ENCODE results near the gene MEGF6.

Gene MEGF6

DNA sequence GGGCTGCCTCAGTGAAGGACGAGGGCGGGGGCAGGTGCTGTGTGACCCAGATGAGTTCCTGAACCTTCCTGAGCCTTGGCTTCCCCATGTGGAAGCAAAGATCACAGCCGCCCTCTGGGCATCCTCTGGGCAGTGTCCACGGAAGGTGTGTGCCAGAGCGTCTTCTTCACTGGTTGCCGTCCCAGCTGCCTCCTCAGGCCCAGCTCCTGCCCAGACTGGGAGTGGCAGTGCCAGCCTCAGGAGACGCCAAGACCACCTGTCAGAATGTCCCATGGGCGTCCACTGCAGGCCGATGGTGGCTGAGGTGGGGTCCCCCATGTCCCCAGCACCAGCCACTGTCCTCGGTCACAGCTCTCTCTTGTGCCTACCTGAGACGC is 146.7 kb downstream of the MEGF6 start:
- H3K4me1 ChIP-seq (ENCODE audit: control insufficient read depth in 2 of 2, insufficient read depth in 2 of 2, low read length in 2 of 2): peaks cover 16 to 21% of the 10 kb centered on the region in 2 donors
- H3K9me3 ChIP-seq (ENCODE audit: control insufficient read depth in 2 of 2, low read length in 2 of 2): no peaks in the 10 kb centered on the region
- H3K9ac ChIP-seq (ENCODE audit: low read depth in 1 of 2, low read length in 2 of 2): no peak overlapping the region
- H3K27me3 ChIP-seq (ENCODE audit: control insufficient read depth in 2 of 2, insufficient read depth in 2 of 2, low read length in 2 of 2): no peaks in the 10 kb centered on the region
- H3K27ac ChIP-seq (ENCODE audit: low read depth in 2 of 2, low read length in 2 of 2): no peak overlapping the region
- H3K36me3 ChIP-seq (ENCODE audit: control insufficient read depth in 2 of 2, insufficient read depth in 2 of 2, low read length in 2 of 2): peaks cover 6 to 18% of the 10 kb centered on the region in 2 donors
- H3K4me3 ChIP-seq (ENCODE audit: low read length in 2 of 2): no peak overlapping the region

DNA sequence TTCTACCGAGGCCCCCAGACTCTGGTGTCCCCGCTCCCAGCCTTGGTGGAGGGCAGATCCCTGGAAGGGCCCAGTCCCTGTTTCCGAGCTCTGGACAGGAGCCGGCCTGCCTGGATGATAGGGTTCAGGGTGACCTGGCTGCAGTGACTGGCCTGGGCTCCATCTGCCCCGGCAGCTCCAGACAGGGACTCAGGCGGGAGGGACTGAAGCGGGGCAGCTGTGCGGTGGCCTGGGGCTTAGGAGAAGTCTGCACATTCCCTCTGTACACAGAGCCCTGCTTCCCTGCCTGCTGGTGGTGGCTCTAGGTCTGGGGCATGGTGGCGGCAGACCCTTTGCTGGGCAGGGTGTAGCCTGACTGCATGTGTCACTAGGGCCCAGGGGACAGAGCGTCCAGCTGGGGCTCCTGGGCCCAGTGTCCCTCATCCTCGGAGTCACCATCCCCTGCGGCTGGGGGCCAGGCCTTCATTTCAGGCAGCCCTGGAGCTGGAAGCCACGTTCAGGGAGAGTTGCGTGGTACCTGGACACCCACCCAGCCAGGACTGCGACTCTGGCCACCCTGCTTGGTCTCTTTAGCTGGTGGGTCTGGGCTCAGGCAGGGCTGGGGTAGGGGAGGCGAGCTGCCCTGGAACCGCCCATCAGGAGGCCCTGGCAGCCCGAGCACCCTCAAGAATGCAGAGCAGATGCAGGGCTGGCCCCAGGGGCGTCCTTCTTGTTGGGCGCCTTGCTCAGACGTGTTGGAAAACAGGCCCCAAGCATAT is 147.2 kb downstream of the MEGF6 start:
- Histone ChIP-seq H3K27me3 (ENCODE audit: control insufficient read depth in 2 of 2, insufficient read depth in 2 of 2, low read length in 2 of 2) (no peaks in the 10 kb centered on the region), H3K36me3 (ENCODE audit: control insufficient read depth in 2 of 2, insufficient read depth in 2 of 2, low read length in 2 of 2) (peaks cover 5 to 14% of the 10 kb centered on the region in 2 donors), H3K27ac (ENCODE audit: low read depth in 2 of 2, low read length in 2 of 2) (no peak overlapping the region), H3K9ac (ENCODE audit: low read depth in 1 of 2, low read length in 2 of 2) (no peak overlapping the region), H3K4me1 (ENCODE audit: control insufficient read depth in 2 of 2, insufficient read depth in 2 of 2, low read length in 2 of 2) (peaks cover 21 to 26% of the 10 kb centered on the region in 2 donors), H3K9me3 (ENCODE audit: control insufficient read depth in 2 of 2, low read length in 2 of 2) (no peaks in the 10 kb centered on the region), H3K4me3 (ENCODE audit: low read length in 2 of 2) (no peak overlapping the region)

DNA sequence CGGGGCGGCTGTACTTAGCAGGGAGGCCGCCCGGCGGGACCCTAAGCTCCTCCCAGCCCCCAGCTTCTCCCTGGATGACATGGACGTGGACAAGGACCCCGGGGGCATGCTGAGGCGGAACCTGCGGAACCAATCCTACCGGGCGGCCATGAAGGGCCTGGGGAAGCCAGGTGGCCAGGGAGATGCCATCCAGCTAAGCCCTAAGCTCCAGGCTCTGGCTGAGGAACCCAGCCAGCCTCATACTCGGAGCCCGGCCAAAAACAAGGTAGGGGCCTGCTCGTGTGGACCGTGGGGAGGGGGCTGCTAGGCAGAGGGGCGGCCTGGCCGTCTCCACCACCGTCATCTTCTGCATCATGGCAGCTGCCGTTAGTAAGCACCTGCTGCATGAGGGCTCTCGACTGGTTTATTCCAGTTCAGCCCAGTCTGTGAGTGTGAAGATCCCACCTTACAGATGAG is 147.9 kb downstream of the MEGF6 start:
- H3K4me3 ChIP-seq (ENCODE audit: low read length in 2 of 2): no peak overlapping the region
- peaks cover 5 to 11% of the 10 kb centered on the region in 2 donors for H3K36me3 ChIP-seq (ENCODE audit: control insufficient read depth in 2 of 2, insufficient read depth in 2 of 2, low read length in 2 of 2)
- H3K9ac ChIP-seq (ENCODE audit: low read depth in 1 of 2, low read length in 2 of 2): no peak overlapping the region
- H3K4me1 ChIP-seq (ENCODE audit: control insufficient read depth in 2 of 2, insufficient read depth in 2 of 2, low read length in 2 of 2): peaks cover 28 to 33% of the 10 kb centered on the region in 2 donors
- H3K27ac ChIP-seq (ENCODE audit: low read depth in 2 of 2, low read length in 2 of 2): no peak overlapping the region
- no peaks in the 10 kb centered on the region for H3K27me3 ChIP-seq (ENCODE audit: control insufficient read depth in 2 of 2, insufficient read depth in 2 of 2, low read length in 2 of 2)
- H3K9me3 ChIP-seq (ENCODE audit: control insufficient read depth in 2 of 2, low read length in 2 of 2): no peaks in the 10 kb centered on the region

DNA sequence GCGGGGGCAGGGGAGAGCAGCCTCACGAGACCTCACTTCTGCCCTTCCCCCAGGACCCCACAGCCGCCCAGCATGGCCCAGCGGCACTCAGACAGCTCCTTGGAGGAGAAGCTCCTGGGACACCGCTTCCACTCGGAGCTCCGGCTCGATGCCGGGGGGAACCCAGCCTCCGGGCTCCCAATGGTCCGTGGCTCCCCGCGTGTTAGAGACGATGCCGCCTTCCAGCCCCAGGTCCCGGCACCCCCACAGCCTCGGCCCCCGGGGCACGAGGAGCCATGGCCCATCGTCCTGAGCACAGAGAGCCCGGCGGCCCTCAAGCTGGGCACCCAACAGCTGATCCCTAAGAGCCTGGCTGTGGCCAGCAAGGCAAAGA is 148.3 kb downstream of the MEGF6 start:
- Histone ChIP-seq H3K9me3 (ENCODE audit: control insufficient read depth in 2 of 2, low read length in 2 of 2) (no peaks in the 10 kb centered on the region), H3K36me3 (ENCODE audit: control insufficient read depth in 2 of 2, insufficient read depth in 2 of 2, low read length in 2 of 2) (peaks cover 5 to 11% of the 10 kb centered on the region in 2 donors)

DNA sequence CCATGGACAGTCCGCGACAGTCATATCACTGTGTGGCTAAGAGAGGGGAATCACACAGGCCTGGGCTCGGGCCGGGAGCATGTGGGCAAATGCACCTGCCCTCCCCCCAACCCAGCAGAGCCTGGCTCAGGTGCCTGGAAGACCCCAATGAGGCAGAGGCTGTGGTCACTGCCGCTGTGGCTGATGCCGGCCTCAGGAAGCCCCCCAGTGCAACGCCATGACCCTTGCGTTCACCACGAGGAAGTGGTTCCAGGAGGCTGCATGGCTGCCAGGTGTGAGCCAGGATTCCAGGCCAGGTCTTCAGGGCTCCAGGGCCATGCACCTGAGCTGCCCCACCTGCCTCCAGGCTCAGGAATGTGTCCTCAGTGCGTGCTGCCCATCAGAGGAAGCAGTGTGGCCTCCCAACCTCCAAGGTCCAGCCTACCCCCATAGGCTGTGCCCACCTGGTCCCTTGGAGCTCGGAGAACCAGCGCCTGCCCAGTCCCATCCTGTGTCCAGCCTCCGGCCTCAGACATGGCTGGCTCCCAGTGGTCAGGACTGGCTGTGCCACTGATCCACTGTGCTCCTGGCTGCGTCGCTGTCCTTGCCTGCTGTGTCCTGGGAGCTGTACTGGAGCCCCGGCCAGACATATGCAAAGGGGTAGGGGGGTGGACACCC is 148.8 kb downstream of the MEGF6 start:
- Histone ChIP-seq H3K27ac (ENCODE audit: low read depth in 2 of 2, low read length in 2 of 2) (no peak overlapping the region), H3K9ac (ENCODE audit: low read depth in 1 of 2, low read length in 2 of 2) (no peak overlapping the region), H3K4me3 (ENCODE audit: low read length in 2 of 2) (no peak overlapping the region), H3K9me3 (ENCODE audit: control insufficient read depth in 2 of 2, low read length in 2 of 2) (no peaks in the 10 kb centered on the region), H3K36me3 (ENCODE audit: control insufficient read depth in 2 of 2, insufficient read depth in 2 of 2, low read length in 2 of 2) (peaks cover 5 to 11% of the 10 kb centered on the region in 2 donors), H3K27me3 (ENCODE audit: control insufficient read depth in 2 of 2, insufficient read depth in 2 of 2, low read length in 2 of 2) (no peaks in the 10 kb centered on the region), H3K4me1 (ENCODE audit: control insufficient read depth in 2 of 2, insufficient read depth in 2 of 2, low read length in 2 of 2) (peaks cover 37 to 42% of the 10 kb centered on the region in 2 donors)

More for the DNA sequence above, 148.3 kb downstream of the MEGF6 start:
- Histone ChIP-seq H3K9ac (ENCODE audit: low read depth in 1 of 2, low read length in 2 of 2) (no peak overlapping the region), H3K27me3 (ENCODE audit: control insufficient read depth in 2 of 2, insufficient read depth in 2 of 2, low read length in 2 of 2) (no peaks in the 10 kb centered on the region), H3K4me3 (ENCODE audit: low read length in 2 of 2) (no peak overlapping the region), H3K4me1 (ENCODE audit: control insufficient read depth in 2 of 2, insufficient read depth in 2 of 2, low read length in 2 of 2) (peaks cover 32 to 37% of the 10 kb centered on the region in 2 donors), H3K27ac (ENCODE audit: low read depth in 2 of 2, low read length in 2 of 2) (no peak overlapping the region)

DNA sequence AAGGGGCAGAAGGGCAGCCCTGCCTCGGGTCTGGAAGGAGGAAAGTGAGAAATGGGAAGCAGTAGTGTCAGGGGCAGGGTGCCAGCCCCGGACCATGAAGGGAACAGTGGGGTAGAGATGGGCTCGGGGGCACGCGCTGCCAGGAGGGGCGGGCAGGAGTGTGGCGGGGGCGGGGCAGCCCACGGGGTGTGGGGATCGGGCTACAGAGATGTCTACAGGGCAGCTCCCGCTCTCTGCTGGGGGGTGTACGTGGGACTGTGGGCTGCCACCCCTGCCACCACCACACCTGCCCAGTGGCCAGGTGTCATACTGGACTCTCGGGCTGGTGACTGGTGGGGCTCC is 149.4 kb downstream of the MEGF6 start:
- Histone ChIP-seq H3K4me3 (ENCODE audit: low read length in 2 of 2) (no peak overlapping the region), H3K9me3 (ENCODE audit: control insufficient read depth in 2 of 2, low read length in 2 of 2) (no peaks in the 10 kb centered on the region), H3K36me3 (ENCODE audit: control insufficient read depth in 2 of 2, insufficient read depth in 2 of 2, low read length in 2 of 2) (peaks cover 5 to 11% of the 10 kb centered on the region in 2 donors), H3K27me3 (ENCODE audit: control insufficient read depth in 2 of 2, insufficient read depth in 2 of 2, low read length in 2 of 2) (no peaks in the 10 kb centered on the region), H3K4me1 (ENCODE audit: control insufficient read depth in 2 of 2, insufficient read depth in 2 of 2, low read length in 2 of 2) (peaks cover 43 to 48% of the 10 kb centered on the region in 2 donors), H3K27ac (ENCODE audit: low read depth in 2 of 2, low read length in 2 of 2) (peak overlapping the region; percentile 92 to 94), H3K9ac (ENCODE audit: low read depth in 1 of 2, low read length in 2 of 2) (peak overlapping the region in 1 of 2 donors; percentile 81)

DNA sequence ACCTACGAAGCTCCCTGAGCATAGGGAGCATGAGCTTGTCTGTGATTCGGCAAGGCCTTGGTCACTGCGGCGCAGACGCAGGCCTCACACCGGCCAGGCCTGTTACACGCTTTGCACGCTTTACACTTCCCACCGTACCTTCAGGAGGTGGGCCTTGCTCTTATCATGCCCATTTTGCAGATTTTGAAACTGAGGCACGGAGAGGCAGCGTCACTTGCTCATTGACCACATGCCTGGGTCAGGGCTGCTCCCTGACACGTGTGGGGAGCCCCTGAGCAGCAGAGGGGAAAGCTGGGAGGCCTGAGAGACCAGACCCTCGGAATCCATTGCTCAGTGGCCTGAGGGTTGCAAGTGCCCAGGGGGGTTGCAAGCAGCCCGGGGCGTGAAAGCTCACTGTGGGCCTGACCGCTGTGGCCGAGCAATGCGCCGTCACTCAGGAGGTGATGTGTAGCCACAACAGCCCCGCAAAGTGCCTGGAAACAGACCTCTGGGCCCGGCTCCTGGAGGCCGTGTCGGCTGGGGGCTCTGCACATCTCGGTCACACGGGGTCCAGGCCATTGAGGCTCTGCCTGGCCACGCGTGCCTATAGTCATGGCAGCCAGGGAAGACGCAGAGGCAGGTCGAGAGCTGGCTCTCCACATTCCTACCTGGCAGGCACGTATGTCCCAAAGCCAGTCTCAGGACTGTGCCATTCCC is 149.9 kb downstream of the MEGF6 start:
- H3K27ac ChIP-seq (ENCODE audit: low read depth in 2 of 2, low read length in 2 of 2): peak overlapping the region; percentile 92 to 94
- no peaks in the 10 kb centered on the region for H3K27me3 ChIP-seq (ENCODE audit: control insufficient read depth in 2 of 2, insufficient read depth in 2 of 2, low read length in 2 of 2)
- H3K9me3 ChIP-seq (ENCODE audit: control insufficient read depth in 2 of 2, low read length in 2 of 2): no peaks in the 10 kb centered on the region
- H3K36me3 ChIP-seq (ENCODE audit: control insufficient read depth in 2 of 2, insufficient read depth in 2 of 2, low read length in 2 of 2): peaks cover 2 to 11% of the 10 kb centered on the region in 2 donors
- H3K4me1 ChIP-seq (ENCODE audit: control insufficient read depth in 2 of 2, insufficient read depth in 2 of 2, low read length in 2 of 2): peaks cover 48 to 53% of the 10 kb centered on the region in 2 donors
- peak overlapping the region in 1 of 2 donors; percentile 81 for H3K9ac ChIP-seq (ENCODE audit: low read depth in 1 of 2, low read length in 2 of 2)
- H3K4me3 ChIP-seq (ENCODE audit: low read length in 2 of 2): no peak overlapping the region

DNA sequence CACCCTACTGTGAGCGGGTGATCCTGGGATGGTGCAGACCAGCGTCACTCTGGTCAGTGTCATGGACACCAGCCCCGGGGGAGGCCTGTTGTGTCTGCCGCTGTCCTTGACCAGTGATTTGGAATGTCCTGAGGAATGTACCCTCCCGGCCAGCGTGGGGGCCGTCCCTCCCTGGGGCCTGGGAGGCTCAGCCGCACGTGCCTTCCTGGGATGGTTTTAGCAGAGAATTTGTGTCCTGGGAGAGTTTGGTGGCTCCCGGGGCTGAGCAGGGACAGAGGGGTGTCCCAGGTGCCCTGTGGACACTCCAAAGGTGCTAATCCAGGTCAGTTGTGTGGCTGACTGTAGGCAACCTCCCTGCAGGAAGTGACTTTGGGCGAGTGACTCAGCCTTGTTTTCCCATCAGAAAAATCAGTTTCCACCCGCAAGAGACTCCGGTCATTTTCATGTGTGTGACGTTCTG is 150.6 kb downstream of the MEGF6 start:
- H3K27ac ChIP-seq (ENCODE audit: low read depth in 2 of 2, low read length in 2 of 2): peak overlapping the region; percentile 92 to 94
- H3K27me3 ChIP-seq (ENCODE audit: control insufficient read depth in 2 of 2, insufficient read depth in 2 of 2, low read length in 2 of 2): no peaks in the 10 kb centered on the region
- no peaks in the 10 kb centered on the region for H3K9me3 ChIP-seq (ENCODE audit: control insufficient read depth in 2 of 2, low read length in 2 of 2)
- H3K9ac ChIP-seq (ENCODE audit: low read depth in 1 of 2, low read length in 2 of 2): peak overlapping the region; percentile 38 to 81
- peaks cover 2 to 9% of the 10 kb centered on the region in 2 donors for H3K36me3 ChIP-seq (ENCODE audit: control insufficient read depth in 2 of 2, insufficient read depth in 2 of 2, low read length in 2 of 2)
- peak overlapping the region; percentile 31 to 38 for H3K4me3 ChIP-seq (ENCODE audit: low read length in 2 of 2)
- H3K4me1 ChIP-seq (ENCODE audit: control insufficient read depth in 2 of 2, insufficient read depth in 2 of 2, low read length in 2 of 2): peaks cover 54 to 60% of the 10 kb centered on the region in 2 donors

DNA sequence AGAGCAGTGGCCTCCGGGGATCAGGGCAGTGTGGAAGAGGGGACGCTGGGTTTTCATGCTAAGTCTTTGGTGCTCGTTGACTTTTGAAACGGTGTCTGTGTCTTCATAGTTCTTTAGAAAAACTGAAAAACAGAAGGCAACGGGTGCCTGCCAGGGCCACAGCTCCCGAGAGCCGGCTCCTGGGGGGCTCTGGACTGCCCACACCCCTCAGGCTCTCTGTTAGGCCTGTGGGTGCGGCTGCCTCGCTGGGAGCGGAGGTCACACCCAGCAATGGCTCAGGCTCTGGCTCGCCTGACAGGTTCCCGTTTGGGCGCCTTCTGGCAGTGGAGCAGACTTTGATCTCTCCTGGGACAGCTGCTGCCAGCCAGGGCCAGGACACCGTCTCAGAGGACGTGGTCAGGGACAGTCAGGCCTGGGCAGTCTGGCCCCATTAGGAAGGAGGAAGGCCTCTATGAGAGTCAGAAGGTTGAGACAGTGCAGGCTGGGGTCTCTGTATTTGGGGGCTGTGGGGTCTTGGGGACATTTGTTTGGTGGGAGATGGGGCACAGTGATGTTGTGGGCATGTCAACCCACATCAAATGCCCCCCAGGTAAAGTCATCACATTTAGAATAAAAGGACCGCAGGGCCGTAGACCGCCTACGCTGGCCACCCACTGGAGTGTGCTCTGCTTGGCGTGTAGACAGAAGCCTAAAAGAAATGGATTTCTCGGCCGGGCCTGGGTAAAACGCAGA is 151.2 kb downstream of the MEGF6 start:
- peaks cover 58 to 66% of the 10 kb centered on the region in 2 donors for H3K4me1 ChIP-seq (ENCODE audit: control insufficient read depth in 2 of 2, insufficient read depth in 2 of 2, low read length in 2 of 2)
- peak overlapping the region; percentile 92 to 94 for H3K27ac ChIP-seq (ENCODE audit: low read depth in 2 of 2, low read length in 2 of 2)
- peak overlapping the region; percentile 31 to 38 for H3K4me3 ChIP-seq (ENCODE audit: low read length in 2 of 2)

More for the DNA sequence above, 151.2 kb downstream of the MEGF6 start:
- Histone ChIP-seq H3K9me3 (ENCODE audit: control insufficient read depth in 2 of 2, low read length in 2 of 2) (no peaks in the 10 kb centered on the region), H3K27me3 (ENCODE audit: control insufficient read depth in 2 of 2, insufficient read depth in 2 of 2, low read length in 2 of 2) (no peaks in the 10 kb centered on the region), H3K9ac (ENCODE audit: low read depth in 1 of 2, low read length in 2 of 2) (peak overlapping the region; percentile 65 to 81), H3K36me3 (ENCODE audit: control insufficient read depth in 2 of 2, insufficient read depth in 2 of 2, low read length in 2 of 2) (peaks cover 2 to 7% of the 10 kb centered on the region in 2 donors)
